ENCODE results near the gene MTCL1. TPM values are rescaled to one million over a fixed set of nuclear protein-coding genes. Genes with fewer than 3 reads are reported as not detected.

Gene MTCL1
- total and polyA plus RNA-seq, 10 of the 15 experiments (the other 5 are each of a cell fraction or from before 2014, with no cell fraction given): 0.03 to 0.36 (median 0.13) TPM; not detected in 4

- TF ChIP-seq CREM (IDR thresholded peaks at IDR 0.05; ENCODE audit: low read depth): no peak
- no peak for TF ChIP-seq SIX5 (IDR thresholded peaks at IDR 0.05; ENCODE audit: low read depth, low read length, severe bottlenecking)
- TF ChIP-seq NR2F1 (conservative IDR thresholded peaks at IDR 0.05): no peak
Measured at GRCh38 chr18:8696749-8697211, 8.6 kb upstream of the MTCL1 start (continued).

DNA sequence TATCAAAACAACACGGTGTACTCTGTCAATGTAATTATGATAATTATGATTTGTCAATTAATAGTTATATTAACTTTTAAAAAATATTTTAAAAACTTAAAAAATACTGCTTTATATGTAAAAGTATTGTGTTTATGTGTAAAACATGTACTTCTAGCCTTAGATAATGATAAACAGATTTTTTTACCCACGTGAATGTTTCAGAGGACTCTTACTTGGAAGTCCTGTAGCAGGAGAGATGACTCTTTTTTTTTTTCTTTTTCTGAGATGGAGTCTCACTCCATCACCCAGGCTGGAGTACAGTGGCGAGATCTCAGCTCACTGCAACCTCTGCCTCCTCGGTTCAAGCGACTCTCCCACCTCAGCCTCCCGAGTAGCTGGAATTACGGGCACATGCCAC is 6.2 kb upstream of the MTCL1 start:
- H3K9me3 ChIP-seq (replicated peaks; ENCODE audit: control insufficient read depth, insufficient read depth, low read length): no peaks in the 10 kb centered on the region
- no TSS peak for BruUV-seq (replicated peaks)

DNA sequence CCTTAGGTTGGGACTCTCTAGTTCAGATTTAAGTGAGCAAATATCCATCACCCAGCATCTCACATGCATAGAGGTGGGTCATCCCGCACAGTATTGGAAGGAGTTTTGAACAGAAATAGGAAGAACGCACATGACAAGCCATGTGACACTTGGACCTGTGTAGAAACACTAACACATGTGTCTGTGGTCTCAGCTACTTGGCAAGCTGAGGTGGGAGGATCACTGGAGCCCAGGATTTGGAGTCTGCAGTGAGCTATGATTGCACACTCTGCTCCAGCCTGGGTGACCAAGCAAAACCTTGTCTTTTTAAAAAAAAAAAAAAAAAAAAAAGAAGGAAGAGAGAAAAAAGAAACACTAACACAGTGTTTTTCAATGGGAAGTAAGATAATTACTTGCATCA is 5.4 kb upstream of the MTCL1 start:
- POLR2A ChIA-PET: no interaction called here
- no peak overlapping the region for H2AFZ ChIP-seq (ENCODE audit: control insufficient read depth, low read depth, low read length)
- no peak overlapping the region for H3K9ac ChIP-seq (ENCODE audit: control insufficient read depth, insufficient read depth, low read length)
- intact Hi-C loops (cut with micrococcal nuclease; ENCODE audit: unreplicated experiment) (loop anchor here (5.0 to 10.0 kb wide), 3 partner anchors 48 to 445 kb away; no protein-coding TSS in a partner anchor), in situ Hi-C loops (cut with MboI) (loop anchor here (5.0 to 10.0 kb wide), 2 partner anchors 287 to 445 kb away; no protein-coding TSS in a partner anchor)
- no peak for FAIRE-seq
- no peak for ATAC-seq
- no peak overlapping the region for H3K4me2 ChIP-seq (ENCODE audit: control insufficient read depth, insufficient read depth)
- H3K27ac ChIP-seq (ENCODE audit: control insufficient read depth, insufficient read depth): no peak overlapping the region
- peaks cover 14% of the 10 kb centered on the region for H3K4me1 ChIP-seq (ENCODE audit: control insufficient read depth, insufficient read depth, low read length)
- CTCF ChIA-PET: interaction anchor here (0.9 kb wide), 1 partner anchor 288 kb away, joined by 3 read pairs; no protein-coding TSS in a partner anchor
- no TSS peak for BruUV-seq (replicated peaks)
- RAD21 ChIA-PET (ENCODE audit: unreplicated experiment): no interaction called here
- H3K4me3 ChIP-seq: no peak overlapping the region
- DNase-seq (ENCODE audit: low read depth, low spot score): no peak
- H3K79me2 ChIP-seq (ENCODE audit: control insufficient read depth, insufficient read depth, low read length): no peaks in the 10 kb centered on the region
- peaks cover 7 to 15% of the 10 kb centered on the region in 2 experiments for H3K27me3 ChIP-seq (replicated peaks in 1 of 2; ENCODE audit: control insufficient read depth in 2 of 2, insufficient read depth in 2 of 2, low read length in 1 of 2)
- 43% methylated on average over 2 of the region's 2 CpGs for WGBS (ENCODE audit: insufficient coverage, insufficient replicate concordance, low lambda C conversion rate, missing lambda C conversion rate)
- no peaks in the 10 kb centered on the region for H3K36me3 ChIP-seq (ENCODE audit: control insufficient read depth in 2 of 2, insufficient read depth in 2 of 2, low read length in 1 of 2)
- H4K20me1 ChIP-seq (ENCODE audit: control insufficient read depth, insufficient read depth): no peaks in the 10 kb centered on the region
- SMC1A ChIA-PET (ENCODE audit: uncharacterized antibody, unreplicated experiment): no interaction called here
- no peaks in the 10 kb centered on the region for H3K9me3 ChIP-seq (replicated peaks; ENCODE audit: control insufficient read depth, insufficient read depth, low read length)
- no peak for TF ChIP-seq ZBTB40 (IDR thresholded peaks at IDR 0.05; ENCODE audit: borderline replicate concordance)
- no peak for TF ChIP-seq BMI1 (IDR thresholded peaks at IDR 0.05; ENCODE audit: borderline replicate concordance)
- TF ChIP-seq MYB (IDR thresholded peaks at IDR 0.05; ENCODE audit: borderline replicate concordance, low read depth, low read length): no peak
- TF ChIP-seq HDGF (IDR thresholded peaks at IDR 0.05): no peak
- no peak for TF ChIP-seq SRF (IDR thresholded peaks at IDR 0.05; ENCODE audit: low read depth in 2 of 2, low read length in 2 of 2)
- TF ChIP-seq GABPA (IDR thresholded peaks at IDR 0.05; ENCODE audit: low read depth): no peak
- no peak for TF ChIP-seq CHD1 (IDR thresholded peaks at IDR 0.05; ENCODE audit: low read depth, low read length)
- TF ChIP-seq ETV6 (conservative IDR thresholded peaks at IDR 0.05 in 1 of 2, IDR thresholded peaks at IDR 0.05 in 1 of 2; ENCODE audit: borderline replicate concordance in 1 of 2, low read depth in 1 of 2): no peak

More for the DNA sequence above, 6.2 kb upstream of the MTCL1 start:
- Histone ChIP-seq H4K20me1 (ENCODE audit: control insufficient read depth, insufficient read depth) (no peaks in the 10 kb centered on the region), H3K4me2 (ENCODE audit: control insufficient read depth, insufficient read depth) (no peak overlapping the region), H3K27me3 (replicated peaks in 1 of 2; ENCODE audit: control insufficient read depth in 2 of 2, insufficient read depth in 2 of 2, low read length in 1 of 2) (peaks cover 6 to 13% of the 10 kb centered on the region in 2 experiments), H3K4me1 (ENCODE audit: control insufficient read depth, insufficient read depth, low read length) (peaks cover 8% of the 10 kb centered on the region), H3K36me3 (ENCODE audit: control insufficient read depth in 2 of 2, insufficient read depth in 2 of 2, low read length in 1 of 2) (no peaks in the 10 kb centered on the region), H3K4me3 (no peak overlapping the region), H3K27ac (ENCODE audit: control insufficient read depth, insufficient read depth) (no peak overlapping the region), H3K9ac (ENCODE audit: control insufficient read depth, insufficient read depth, low read length) (no peak overlapping the region), H3K79me2 (ENCODE audit: control insufficient read depth, insufficient read depth, low read length) (no peaks in the 10 kb centered on the region), H2AFZ (ENCODE audit: control insufficient read depth, low read depth, low read length) (no peak overlapping the region)
- in situ Hi-C loops (cut with MboI): no loop called here
- intact Hi-C loops (cut with micrococcal nuclease; ENCODE audit: unreplicated experiment): loop anchor here (5.0 to 10.0 kb wide), 3 partner anchors 47 to 446 kb away; no protein-coding TSS in a partner anchor
- POLR2A ChIA-PET: no interaction called here
- SMC1A ChIA-PET (ENCODE audit: uncharacterized antibody, unreplicated experiment): no interaction called here
- DNase-seq (ENCODE audit: low read depth, low spot score) (no peak), FAIRE-seq (no peak), ATAC-seq (no peak)
- RAD21 ChIA-PET (ENCODE audit: unreplicated experiment): no interaction called here
- 28% methylated on average over 7 of the region's 7 CpGs for WGBS (ENCODE audit: insufficient coverage, insufficient replicate concordance, low lambda C conversion rate, missing lambda C conversion rate)
- no peak for TF ChIP-seq RCOR1 (conservative IDR thresholded peaks at IDR 0.05; ENCODE audit: low read depth, low read length)
- no peak for TF ChIP-seq ZNF24 (IDR thresholded peaks at IDR 0.05)
- TF ChIP-seq ATF7 (IDR thresholded peaks at IDR 0.05; ENCODE audit: low read depth): no peak
- CTCF ChIA-PET: interaction anchor here (1.1 kb wide), 1 partner anchor 402 kb away, joined by 3 read pairs; no protein-coding TSS in a partner anchor

Data from GM12878 (cell line).